Measurements from ENCODE around the gene FCRL2. TPM values are rescaled to one million over a fixed set of nuclear protein-coding genes. Genes with fewer than 3 reads are reported as not detected.

The FCRL2 gene
- total RNA-seq, 1 donor from 2014 or later: not detected

- no peaks in the 10 kb centered on the region for H3K36me3 Mint-ChIP-seq (ENCODE audit: unreplicated experiment)
- no peak for DNase-seq (ENCODE audit: extremely low spot score, unreplicated experiment)
- H3K27ac Mint-ChIP-seq (ENCODE audit: unreplicated experiment): no peak overlapping the region
- TF ChIP-seq CTCF (IDR thresholded peaks at IDR 0.05): no peak
- H3K4me1 Mint-ChIP-seq (ENCODE audit: unreplicated experiment): no peaks in the 10 kb centered on the region
- no peak overlapping the region for H3K4me3 Mint-ChIP-seq (ENCODE audit: unreplicated experiment)
- H3K27me3 Mint-ChIP-seq (ENCODE audit: unreplicated experiment): no peaks in the 10 kb centered on the region
- no peaks in the 10 kb centered on the region for H3K9me3 Mint-ChIP-seq (ENCODE audit: unreplicated experiment)
Measured at GRCh38 chr1:157774412-157774811, 2.5 kb downstream of the FCRL2 start.

GRCh38 chr1:157773493-157774350 lies 3.2 kb downstream of the FCRL2 start:
- Mint-ChIP-seq H3K27me3 (ENCODE audit: unreplicated experiment) (no peaks in the 10 kb centered on the region), H3K4me1 (ENCODE audit: unreplicated experiment) (no peaks in the 10 kb centered on the region), H3K36me3 (ENCODE audit: unreplicated experiment) (no peaks in the 10 kb centered on the region), H3K27ac (ENCODE audit: unreplicated experiment) (no peak overlapping the region), H3K9me3 (ENCODE audit: unreplicated experiment) (no peaks in the 10 kb centered on the region), H3K4me3 (ENCODE audit: unreplicated experiment) (no peak overlapping the region)
- TF ChIP-seq CTCF (IDR thresholded peaks at IDR 0.05): no peak
- no peak for DNase-seq (ENCODE audit: extremely low spot score, unreplicated experiment)

- no peak for TF ChIP-seq CTCF (IDR thresholded peaks at IDR 0.05)
- Mint-ChIP-seq H3K4me3 (ENCODE audit: unreplicated experiment) (no peak overlapping the region), H3K9me3 (ENCODE audit: unreplicated experiment) (no peaks in the 10 kb centered on the region), H3K36me3 (ENCODE audit: unreplicated experiment) (no peaks in the 10 kb centered on the region), H3K4me1 (ENCODE audit: unreplicated experiment) (no peaks in the 10 kb centered on the region), H3K27ac (ENCODE audit: unreplicated experiment) (no peak overlapping the region), H3K27me3 (ENCODE audit: unreplicated experiment) (no peaks in the 10 kb centered on the region)
- no peak for DNase-seq (ENCODE audit: extremely low spot score, unreplicated experiment)
Measured at GRCh38 chr1:157771661-157772425, 5.1 kb downstream of the FCRL2 start.

- H3K27me3 Mint-ChIP-seq (ENCODE audit: unreplicated experiment): no peaks in the 10 kb centered on the region
- no peaks in the 10 kb centered on the region for H3K36me3 Mint-ChIP-seq (ENCODE audit: unreplicated experiment)
- no peak overlapping the region for H3K4me3 Mint-ChIP-seq (ENCODE audit: unreplicated experiment)
- no peak for DNase-seq (ENCODE audit: extremely low spot score, unreplicated experiment)
- no peaks in the 10 kb centered on the region for H3K4me1 Mint-ChIP-seq (ENCODE audit: unreplicated experiment)
- no peaks in the 10 kb centered on the region for H3K9me3 Mint-ChIP-seq (ENCODE audit: unreplicated experiment)
- no peak overlapping the region for H3K27ac Mint-ChIP-seq (ENCODE audit: unreplicated experiment)
- peak; percentile 13 for TF ChIP-seq CTCF (IDR thresholded peaks at IDR 0.05)
Measured at GRCh38 chr1:157770442-157771043, 6.4 kb downstream of the FCRL2 start.

- Mint-ChIP-seq H3K9me3 (ENCODE audit: unreplicated experiment) (no peaks in the 10 kb centered on the region), H3K27ac (ENCODE audit: unreplicated experiment) (no peak overlapping the region), H3K36me3 (ENCODE audit: unreplicated experiment) (no peaks in the 10 kb centered on the region), H3K27me3 (ENCODE audit: unreplicated experiment) (no peaks in the 10 kb centered on the region), H3K4me1 (ENCODE audit: unreplicated experiment) (no peaks in the 10 kb centered on the region), H3K4me3 (ENCODE audit: unreplicated experiment) (no peak overlapping the region)
- TF ChIP-seq CTCF (IDR thresholded peaks at IDR 0.05): no peak
- no peak for DNase-seq (ENCODE audit: extremely low spot score, unreplicated experiment)
Measured at GRCh38 chr1:157766792-157767191, 10.1 kb downstream of the FCRL2 start.
